Urinary bladder (tissue), 4 donors: ENCODE results near the gene SPTBN2. TPM values are rescaled to one million over a fixed set of nuclear protein-coding genes. Genes with fewer than 3 reads are reported as not detected.
"Not testable (repeated sequence)": the region's sequence is repeated elsewhere in the genome, so short reads cannot be mapped to it uniquely, and the experiment has no call there.

ENCODE experiments used
- DNase-seq: peaks from one replicate; pipeline ENCODE4 v3.0.0-alpha.2; 2015; ENCODE audit errors: extremely low spot score
- H3K27ac ChIP-seq: one replicate; pipeline ENCODE4 v1.5.1; 2013; ENCODE audit warnings: low read depth, mild to moderate bottlenecking, moderate library complexity
- H3K36me3 ChIP-seq: one replicate; pipeline ENCODE4 v1.6.1; 2013; ENCODE audit warnings: mild to moderate bottlenecking, moderate library complexity; ENCODE audit not compliant: insufficient read depth
- H3K4me1 ChIP-seq: one replicate; pipeline ENCODE4 v1.6.1; 2013; ENCODE audit warnings: mild to moderate bottlenecking, moderate library complexity; ENCODE audit not compliant: insufficient read depth
- H3K4me3 ChIP-seq: one replicate; pipeline ENCODE4 v1.5.1; 2013; ENCODE audit warnings: low read depth, low read length
- WGBS: extraction: QIAGEN DNeasy Blood & Tissue Kit; methylation state at CpG from one replicate; pipeline ENCODE4 v1.1.7; 2013; 5-methylcytosine and 5-hydroxymethylcytosine counted together
- polyA plus RNA-seq: library from polyadenylated mRNA; stranded (reverse); fragments of 200-250 nt; gene quantifications from one replicate; pipeline ENCODE4 v1.2.3, GENCODE V29; 2013
- total RNA-seq: library from RNA; depleted of rRNA; stranded (reverse); fragments of >200 nt; gene quantifications from one replicate; pipeline ENCODE4 v1.2.3, GENCODE V29; 2014
- donor health status: healthy with polysubstance abuse.
- donor health status: healthy.

The SPTBN2 gene
- total and polyA plus RNA-seq, 2 donors: 2.5 to 6.7 TPM

DNA sequence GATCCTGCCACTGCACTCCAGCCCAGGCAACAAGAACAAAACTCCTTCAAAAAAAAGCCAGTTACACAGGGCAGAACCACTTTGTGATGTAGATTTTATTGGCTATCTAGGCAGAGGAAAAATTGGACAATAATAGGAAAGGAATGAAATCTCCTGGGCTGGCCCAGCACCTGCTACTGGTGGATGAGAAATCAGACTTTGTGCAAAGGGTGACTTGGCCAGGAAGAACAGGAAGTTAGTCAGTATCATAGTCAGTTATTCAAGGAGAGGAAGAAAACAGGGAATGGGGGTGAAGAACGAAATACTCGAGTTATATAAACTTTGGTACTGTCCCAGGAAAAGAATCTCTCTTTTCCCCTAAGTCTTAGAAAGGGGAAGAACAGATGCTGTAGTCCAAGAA is 11.0 kb upstream of the SPTBN2 start:
- no peak overlapping the region for H3K27ac ChIP-seq
- no peak for DNase-seq
- no peak overlapping the region for H3K4me3 ChIP-seq
- no peaks in the 10 kb centered on the region for H3K4me1 ChIP-seq
- no peaks in the 10 kb centered on the region for H3K36me3 ChIP-seq
- WGBS: 62% methylated on average over 2 of the region's 2 CpGs

DNA sequence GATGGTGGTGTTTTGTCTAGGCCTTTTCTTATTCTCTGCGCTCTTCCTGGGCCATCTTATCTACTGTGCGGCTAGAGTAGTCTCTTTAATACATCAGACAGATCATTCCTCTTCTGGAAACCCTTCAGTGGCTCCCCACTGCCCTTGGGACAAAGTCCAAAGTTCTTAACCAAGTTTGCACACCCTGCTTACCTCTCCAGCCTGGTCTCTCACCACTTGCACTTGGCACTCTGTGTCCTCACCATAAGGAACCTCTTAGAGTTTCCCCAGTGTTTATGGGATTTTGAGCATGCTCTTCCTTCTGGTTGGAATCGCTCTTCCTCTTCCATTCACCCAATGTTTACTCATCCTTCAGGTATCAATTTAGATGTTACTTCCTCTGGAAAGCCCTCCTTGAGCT is 5.2 kb upstream of the SPTBN2 start:
- 93% methylated on average over 3 of the region's 3 CpGs for WGBS
- no peak overlapping the region for H3K4me3 ChIP-seq
- no peaks in the 10 kb centered on the region for H3K4me1 ChIP-seq
- H3K36me3 ChIP-seq: no peaks in the 10 kb centered on the region
- DNase-seq: no peak
- H3K27ac ChIP-seq: no peak overlapping the region

- 93% methylated on average over 4 of the region's 4 CpGs for WGBS
- DNase-seq: no peak
Observed at GRCh38 chr11:66729447-66729846, 431 bp upstream of the SPTBN2 start.

GRCh38 chr11:66728038-66728692 is 851 bp downstream of the SPTBN2 start:
- no peaks in the 10 kb centered on the region for H3K36me3 ChIP-seq
- peaks cover 4% of the 10 kb centered on the region for H3K4me1 ChIP-seq
- DNase-seq: no peak
- H3K4me3 ChIP-seq: peak overlapping the region; percentile 70
- WGBS: 1% methylated on average over 84 of the region's 114 CpGs
- no peak overlapping the region for H3K27ac ChIP-seq

More at GRCh38 chr11:66729447-66729846, 431 bp upstream of the SPTBN2 start:
- Histone ChIP-seq H3K4me3 (no peak overlapping the region), H3K4me1 (peaks cover 4% of the 10 kb centered on the region), H3K36me3 (no peaks in the 10 kb centered on the region), H3K27ac (no peak overlapping the region)

DNA sequence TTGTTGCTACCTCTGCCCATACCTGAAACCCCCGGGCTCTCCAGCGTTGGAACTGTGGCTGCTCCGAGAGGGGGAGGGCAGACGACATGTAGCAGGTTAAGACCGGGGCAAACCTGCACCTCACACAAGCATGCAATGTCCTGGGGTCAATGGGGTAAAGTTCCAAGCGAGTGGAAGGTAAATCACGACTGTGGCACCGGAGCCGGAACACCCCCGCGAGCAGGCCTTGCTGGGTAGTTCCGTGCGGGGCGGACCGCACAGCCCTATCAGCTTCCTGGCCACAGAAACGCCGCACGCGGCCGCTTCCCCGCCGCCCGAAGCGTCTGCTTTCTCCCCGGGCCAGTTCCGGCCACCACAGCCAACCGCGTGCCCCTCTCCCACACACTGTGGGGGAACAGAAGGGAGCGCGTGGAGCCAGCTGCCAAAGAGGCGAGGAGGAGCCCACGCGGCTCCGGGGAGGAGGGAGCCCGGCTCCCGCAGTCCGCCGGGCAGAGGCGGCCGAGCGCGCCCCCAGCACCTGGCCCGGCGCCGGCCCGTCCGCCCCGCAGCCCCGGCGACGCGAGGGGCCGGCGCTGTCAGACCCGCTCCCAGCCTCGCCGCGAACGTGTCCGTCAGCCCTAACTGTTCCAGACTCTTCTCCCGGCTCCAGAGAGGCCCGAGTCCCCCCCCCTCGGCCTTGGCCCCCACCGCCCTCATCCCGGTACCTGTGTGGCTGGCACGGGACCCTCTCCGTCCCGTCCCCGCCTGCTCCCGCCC is 1.6 kb downstream of the SPTBN2 start:
- no peak for DNase-seq
- Histone ChIP-seq H3K4me1 (peaks cover 4% of the 10 kb centered on the region), H3K36me3 (no peaks in the 10 kb centered on the region), H3K4me3 (peak overlapping the region; percentile 70), H3K27ac (no peak overlapping the region)
- WGBS: 1% methylated on average over 70 of the region's 70 CpGs

DNA sequence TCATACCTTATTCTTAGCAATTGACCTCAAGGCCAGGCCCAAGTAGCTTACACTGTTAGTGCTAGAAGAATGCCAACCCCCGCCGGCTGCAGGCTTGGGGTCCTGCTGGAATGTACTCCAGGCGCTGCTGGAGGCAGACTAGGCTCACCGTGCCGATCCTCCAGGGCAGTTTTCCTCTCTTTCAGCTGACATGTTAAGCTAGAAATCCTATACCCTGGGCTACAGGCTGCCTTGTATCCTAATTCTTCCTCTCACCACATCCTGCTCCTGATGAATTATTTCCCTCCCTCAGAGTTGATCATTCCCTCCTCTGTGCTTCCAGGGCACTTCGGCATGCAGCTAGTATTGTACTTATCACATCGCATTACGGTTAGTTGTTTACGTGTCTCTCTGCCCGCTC is 3.4 kb downstream of the SPTBN2 start:
- 41% methylated on average over 10 of the region's 10 CpGs for WGBS
- Histone ChIP-seq H3K4me1 (peaks cover 4% of the 10 kb centered on the region), H3K36me3 (no peaks in the 10 kb centered on the region), H3K4me3 (no peak overlapping the region), H3K27ac (no peak overlapping the region)
- no peak for DNase-seq

GRCh38 chr11:66725114-66725513 is 3.9 kb downstream of the SPTBN2 start:
- no peak overlapping the region for H3K27ac ChIP-seq
- H3K36me3 ChIP-seq: no peaks in the 10 kb centered on the region
- H3K4me1 ChIP-seq: peaks cover 4% of the 10 kb centered on the region
- 93% methylated on average over 1 of the region's 1 CpG for WGBS
- no peak overlapping the region for H3K4me3 ChIP-seq
- no peak for DNase-seq

- not testable (repeated sequence) for H3K27ac ChIP-seq, H3K36me3 ChIP-seq, H3K4me3 ChIP-seq, H3K4me1 ChIP-seq, DNase-seq
- 93% methylated on average over 5 of the region's 5 CpGs for WGBS
Observed at GRCh38 chr11:66724167-66724566, 4.8 kb downstream of the SPTBN2 start.

GRCh38 chr11:66723693-66724092 is 5.3 kb downstream of the SPTBN2 start:
- no peak overlapping the region for H3K4me3 ChIP-seq
- peaks cover 4% of the 10 kb centered on the region for H3K4me1 ChIP-seq
- no peak for DNase-seq
- H3K36me3 ChIP-seq: no peaks in the 10 kb centered on the region
- WGBS: 93% methylated on average over 5 of the region's 5 CpGs
- no peak overlapping the region for H3K27ac ChIP-seq

- no peaks in the 10 kb centered on the region for H3K36me3 ChIP-seq
- H3K4me1 ChIP-seq: peaks cover 1% of the 10 kb centered on the region
- H3K27ac ChIP-seq: no peak overlapping the region
- no peak for DNase-seq
- 92% methylated on average over 16 of the region's 16 CpGs for WGBS
- H3K4me3 ChIP-seq: no peak overlapping the region
Observed at GRCh38 chr11:66722745-66723651, 6.0 kb downstream of the SPTBN2 start.

DNA sequence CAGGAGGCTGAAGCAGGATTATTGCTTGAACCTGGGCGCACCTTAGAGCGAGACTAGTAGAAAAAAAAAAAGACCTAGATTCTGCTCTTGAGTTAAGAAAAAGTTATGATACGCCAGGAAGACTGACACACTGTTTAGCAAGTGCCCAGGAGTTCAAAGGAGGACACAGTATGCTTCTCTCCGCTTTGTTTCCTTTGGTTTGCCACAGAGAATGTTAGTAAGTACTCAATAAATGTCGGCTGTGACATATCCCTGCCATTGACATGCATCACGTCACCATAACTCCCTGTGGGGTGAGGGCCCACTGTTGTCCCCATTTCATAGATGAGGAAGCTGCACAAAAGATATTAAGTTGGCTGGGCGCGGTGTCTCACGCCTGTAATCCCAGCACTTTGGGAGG is 7.1 kb downstream of the SPTBN2 start:
- H3K4me1 ChIP-seq: no peaks in the 10 kb centered on the region
- no peaks in the 10 kb centered on the region for H3K36me3 ChIP-seq
- no peak overlapping the region for H3K4me3 ChIP-seq
- no peak overlapping the region for H3K27ac ChIP-seq
- 96% methylated on average over 9 of the region's 9 CpGs for WGBS
- no peak for DNase-seq

DNA sequence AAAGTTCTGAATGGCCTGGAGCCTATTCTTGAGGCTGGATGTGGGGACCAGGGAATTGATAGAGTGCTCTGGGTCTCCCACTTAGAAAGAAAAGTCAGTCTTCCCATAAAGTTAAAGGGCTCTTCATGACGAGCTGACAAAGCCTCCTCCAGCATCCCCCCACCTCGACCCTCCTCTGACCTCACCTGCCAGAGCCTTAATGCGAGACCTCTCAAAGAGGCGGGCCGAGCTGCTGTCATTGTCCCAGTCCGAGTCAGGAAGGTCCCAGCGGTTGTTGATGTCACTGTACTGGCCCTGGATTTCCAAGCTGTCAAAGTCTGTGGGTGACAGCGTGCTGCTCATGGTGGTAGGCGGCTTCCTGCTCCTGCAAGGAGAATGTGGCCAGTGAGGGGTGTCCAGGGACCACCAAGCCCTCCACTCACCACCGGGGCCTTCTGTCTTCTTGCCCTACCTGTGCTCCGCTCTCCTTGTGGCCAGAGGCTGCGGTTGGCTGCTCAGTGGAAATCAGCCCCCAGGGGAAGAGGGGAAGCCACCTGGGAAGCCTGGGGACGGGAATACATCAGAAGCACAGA is 8.0 kb downstream of the SPTBN2 start:
- no peaks in the 10 kb centered on the region for H3K4me1 ChIP-seq
- no peak overlapping the region for H3K4me3 ChIP-seq
- H3K36me3 ChIP-seq: no peaks in the 10 kb centered on the region
- H3K27ac ChIP-seq: no peak overlapping the region
- WGBS: 84% methylated on average over 13 of the region's 13 CpGs
- DNase-seq: no peak

DNA sequence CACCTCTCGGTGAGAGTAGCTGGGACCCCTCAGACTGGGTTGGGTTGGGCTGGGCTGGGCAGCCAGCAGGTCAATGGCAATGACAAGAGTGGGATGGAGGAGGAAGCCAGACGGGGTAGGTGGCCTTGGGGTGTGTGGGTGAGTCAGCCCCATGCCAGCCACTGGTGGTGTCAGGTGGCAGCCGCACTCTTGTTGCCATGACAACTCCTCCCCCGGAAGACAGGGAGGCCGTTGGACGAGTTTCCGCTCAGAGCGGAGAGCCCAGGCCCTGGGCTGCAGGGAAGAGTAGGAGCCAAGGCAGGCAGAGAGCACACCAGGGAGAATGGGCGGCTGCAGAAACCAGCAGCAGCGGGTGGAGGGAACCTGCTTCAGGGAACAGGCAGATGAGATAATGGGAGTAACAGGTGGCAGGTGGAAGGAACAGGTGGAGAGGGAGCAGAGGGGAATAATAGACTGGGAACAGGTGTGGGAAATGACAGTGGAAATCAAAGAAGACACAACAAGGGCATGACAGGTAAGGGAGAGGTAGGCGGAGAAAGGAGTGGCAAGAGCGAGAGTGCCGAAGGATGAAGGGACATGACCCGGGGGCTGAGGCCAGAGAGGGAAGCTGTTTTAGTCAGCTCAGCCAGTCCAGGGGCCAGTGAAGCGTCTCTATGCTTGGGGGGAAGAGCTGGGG is 8.7 kb downstream of the SPTBN2 start:
- WGBS: 64% methylated on average over 15 of the region's 15 CpGs
- H3K27ac ChIP-seq: peak overlapping the region; percentile 33
- H3K4me3 ChIP-seq: no peak overlapping the region
- no peaks in the 10 kb centered on the region for H3K36me3 ChIP-seq
- no peaks in the 10 kb centered on the region for H3K4me1 ChIP-seq
- peak; percentile 73 for DNase-seq
